ENCODE data around the gene RNF138.

GRCh38 chr18:32092422-32093101, 888 bp downstream of the RNF138 start:
- no peak for TF ChIP-seq CTCF (IDR thresholded peaks at IDR 0.05; ENCODE audit: poor library complexity)
- TF ChIP-seq EZH2phosphoT487 (IDR thresholded peaks at IDR 0.05; ENCODE audit: low read depth, severe bottlenecking, unreplicated experiment) = no peak
- TF ChIP-seq EZH2 (IDR thresholded peaks at IDR 0.05; ENCODE audit: borderline replicate concordance) = no peak
